Thoracic aorta (tissue), 2 donors: ENCODE data around the gene MIA3. TPM values are rescaled to one million over a fixed set of nuclear protein-coding genes. Genes with fewer than 3 reads are reported as not detected.

ENCODE experiments used
- ATAC-seq: fragments of 150-250 bp; one replicate; pipeline ENCODE4 v1.8.0; 2017; ENCODE audit warnings: low read depth; ENCODE audit not compliant: insufficient number of reproducible peaks, low FRiP score
- DNase-seq: peaks from one replicate; pipeline ENCODE4 v3.0.0-alpha.2; 2020; ENCODE audit warnings: low spot score
- H3K27ac ChIP-seq, 2 donors: fragments of 200-600 bp; sonication (generic); 1 replicate in 1 of 2; 2 replicates in 1 of 2; pipeline ENCODE4 v1.5.1; 2016; ENCODE audit warnings: mild to moderate bottlenecking in 2 of 2, moderate library complexity in 2 of 2
- H3K27me3 ChIP-seq: fragments of 200-600 bp; sonication (generic); replicated peaks from 2 replicates; pipeline ENCODE4 v1.6.0; 2016; ENCODE audit warnings: mild to moderate bottlenecking; ENCODE audit not compliant: insufficient read depth
- H3K36me3 ChIP-seq: fragments of 200-600 bp; sonication (generic); one replicate; pipeline ENCODE4 v1.5.1; 2016
- H3K4me1 ChIP-seq, 2 donors: fragments of 200-600 bp; sonication (generic); 1 replicate in 1 of 2; 2 replicates in 1 of 2; pipeline versions ENCODE4 v1.5.1 to v1.6.0; 2016; ENCODE audit warnings: low read depth in 2 of 2, mild to moderate bottlenecking in 1 of 2; ENCODE audit not compliant: control insufficient read depth in 1 of 2
- H3K4me3 ChIP-seq: fragments of 200-600 bp; sonication (generic); 2 replicates; pipeline ENCODE4 v1.5.1; 2016; ENCODE audit warnings: mild to moderate bottlenecking
- H3K9me3 ChIP-seq: fragments of 200-600 bp; sonication (generic); 2 replicates; pipeline ENCODE4 v1.5.1; 2016
- total RNA-seq, 2 donors: library from RNA; depleted of rRNA; stranded (reverse); fragments of >200 nt; gene quantifications; one replicate each; pipeline versions ENCODE4 v1.1.0 to v1.2.3, GENCODE V29; 2016
- TF ChIP-seq, protein P1 (sequence below): fragments of 200-600 bp; sonication (generic); IDR thresholded peaks from one replicate; pipeline ENCODE4 v1.5.1; 2019; ENCODE audit warnings: antibody characterized with exemption

The MIA3 gene
- total RNA-seq, 2 donors from 2014 or later: 44.0 to 72.9 TPM

DNA sequence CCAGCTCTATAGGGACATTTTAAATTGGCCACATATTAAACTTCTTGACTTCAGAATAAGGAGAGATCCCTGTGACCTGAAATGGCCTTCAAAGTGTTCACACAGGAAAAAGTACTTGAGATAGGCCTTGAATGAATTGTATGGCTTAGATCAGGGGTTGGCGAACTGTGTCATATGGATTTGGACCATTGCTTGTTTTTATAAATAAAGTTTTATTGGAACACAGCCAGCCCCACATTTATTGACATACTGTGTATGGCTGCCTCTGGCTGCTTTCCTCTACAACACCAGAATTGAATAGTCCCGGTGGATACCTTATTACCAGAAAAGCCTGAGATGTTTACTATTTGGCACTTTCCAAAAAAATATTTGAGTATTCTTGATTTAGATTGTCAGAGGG, 98.5 kb downstream of the MIA3 start:
- Histone ChIP-seq H3K36me3 (peaks cover 27% of the 10 kb centered on the region), H3K9me3 (no peaks in the 10 kb centered on the region), H3K4me3 (no peak overlapping the region), H3K27ac (no peak overlapping the region), H3K27me3 (no peaks in the 10 kb centered on the region), H3K4me1 (peaks cover 0 to 11% of the 10 kb centered on the region in 2 donors)
- no peak for ATAC-seq
- TF ChIP-seq, protein P1, sequence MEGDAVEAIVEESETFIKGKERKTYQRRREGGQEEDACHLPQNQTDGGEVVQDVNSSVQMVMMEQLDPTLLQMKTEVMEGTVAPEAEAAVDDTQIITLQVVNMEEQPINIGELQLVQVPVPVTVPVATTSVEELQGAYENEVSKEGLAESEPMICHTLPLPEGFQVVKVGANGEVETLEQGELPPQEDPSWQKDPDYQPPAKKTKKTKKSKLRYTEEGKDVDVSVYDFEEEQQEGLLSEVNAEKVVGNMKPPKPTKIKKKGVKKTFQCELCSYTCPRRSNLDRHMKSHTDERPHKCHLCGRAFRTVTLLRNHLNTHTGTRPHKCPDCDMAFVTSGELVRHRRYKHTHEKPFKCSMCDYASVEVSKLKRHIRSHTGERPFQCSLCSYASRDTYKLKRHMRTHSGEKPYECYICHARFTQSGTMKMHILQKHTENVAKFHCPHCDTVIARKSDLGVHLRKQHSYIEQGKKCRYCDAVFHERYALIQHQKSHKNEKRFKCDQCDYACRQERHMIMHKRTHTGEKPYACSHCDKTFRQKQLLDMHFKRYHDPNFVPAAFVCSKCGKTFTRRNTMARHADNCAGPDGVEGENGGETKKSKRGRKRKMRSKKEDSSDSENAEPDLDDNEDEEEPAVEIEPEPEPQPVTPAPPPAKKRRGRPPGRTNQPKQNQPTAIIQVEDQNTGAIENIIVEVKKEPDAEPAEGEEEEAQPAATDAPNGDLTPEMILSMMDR: no peak
- no peak for DNase-seq

Other genes starting within 250 kb of the MIA3 start
- not detected for gene HHIPL2, start 70.0 kb upstream of the MIA3 start, total RNA-seq
- gene TAF1A, start 28.2 kb upstream of the MIA3 start, total RNA-seq: 1 to 10 TPM; 2.0 to 2.8 TPM
- 10 to 100 TPM; 59.2 to 61.7 TPM for gene AIDA, start 94.4 kb downstream of the MIA3 start, total RNA-seq
- 10 to 100 TPM; 24.4 to 36.0 TPM for gene BROX, start 94.5 kb downstream of the MIA3 start, total RNA-seq
- gene FAM177B, start 119.1 kb downstream of the MIA3 start, total RNA-seq: 1 to 10 TPM in 1 of 2 donors, not detected in 1; 3.1 TPM
- gene DISP1, start 196.9 kb downstream of the MIA3 start, total RNA-seq: 1 to 10 TPM; 5.6 to 7.0 TPM